ENCODE data around the gene TLR9. TPM values are rescaled to one million over a fixed set of nuclear protein-coding genes. Genes with fewer than 3 reads are reported as not detected.
A peak's percentile ranks its signal among the peaks of the same experiment; 100 is the strongest.

Gene TLR9
- total RNA-seq, 4 donors from 2014 or later = not detected

- ATAC-seq = no peak
- Histone ChIP-seq H3K36me3 (peaks cover 0 to 55% of the 10 kb centered on the region in 2 donors), H3K4me1 (peaks cover 0 to 41% (median 4%) of the 10 kb centered on the region in 3 donors), H3K4me3 (no peak overlapping the region), H3K27me3 (no peaks in the 10 kb centered on the region), H3K27ac (peak overlapping the region in 3 of 4 donors; percentile 16 to 23 (median 23)), H3K9me3 (no peaks in the 10 kb centered on the region)
- 40 to 100% methylated on average over 1 of the region's 10 CpGs for WGBS, 2 donors (ENCODE audit: low coverage in 1 of 2)
- TF ChIP-seq EP300 (IDR thresholded peaks at IDR 0.05) (no peak), POLR2A (IDR thresholded peaks at IDR 0.05) (no peak), CTCF (IDR thresholded peaks at IDR 0.05) (no peak), POLR2AphosphoS5 (IDR thresholded peaks at IDR 0.05) (no peak)
Observed at GRCh38 chr3:52248165-52248541, 22.7 kb upstream of the TLR9 start.

- WGBS, 2 donors (ENCODE audit: low coverage in 1 of 2) = 96% methylated on average over 4 of the region's 7 CpGs; no CpG with 5 or more reads in 1 of the 2 donors
- Histone ChIP-seq H3K9me3 (no peaks in the 10 kb centered on the region), H3K4me1 (peaks cover 0 to 40% (median 4%) of the 10 kb centered on the region in 3 donors), H3K36me3 (peaks cover 0 to 49% of the 10 kb centered on the region in 2 donors), H3K27me3 (no peaks in the 10 kb centered on the region), H3K27ac (peak overlapping the region in 3 of 4 donors; percentile 87 to 96 (median 92)), H3K4me3 (peak overlapping the region in 1 of 2 donors; percentile 66)
- ATAC-seq = no peak
- TF ChIP-seq POLR2A (IDR thresholded peaks at IDR 0.05) (no peak), EP300 (IDR thresholded peaks at IDR 0.05) (no peak), POLR2AphosphoS5 (IDR thresholded peaks at IDR 0.05) (no peak), CTCF (IDR thresholded peaks at IDR 0.05) (no peak)
Observed at GRCh38 chr3:52247409-52248164, 22.1 kb upstream of the TLR9 start.

GRCh38 chr3:52246728-52247408 is 21.4 kb upstream of the TLR9 start:
- H3K27ac ChIP-seq = peak overlapping the region in 3 of 4 donors; percentile 87 to 96 (median 92)
- H3K4me1 ChIP-seq = peaks cover 0 to 40% (median 4%) of the 10 kb centered on the region in 3 donors
- peak overlapping the region in 1 of 2 donors; percentile 66 for H3K4me3 ChIP-seq
- no peaks in the 10 kb centered on the region for H3K27me3 ChIP-seq
- TF ChIP-seq EP300 (IDR thresholded peaks at IDR 0.05) = no peak
- no peak for TF ChIP-seq POLR2A (IDR thresholded peaks at IDR 0.05)
- TF ChIP-seq CTCF (IDR thresholded peaks at IDR 0.05) = no peak
- no peaks in the 10 kb centered on the region for H3K9me3 ChIP-seq
- ATAC-seq = no peak
- no CpG with 5 or more reads among the region's 14 CpGs for WGBS, 2 donors (ENCODE audit: low coverage in 1 of 2)
- peaks cover 0 to 42% of the 10 kb centered on the region in 2 donors for H3K36me3 ChIP-seq

GRCh38 chr3:52246264-52246620 is 20.8 kb upstream of the TLR9 start:
- Histone ChIP-seq H3K27me3 (no peaks in the 10 kb centered on the region), H3K27ac (peak overlapping the region; percentile 16 to 96 (median 90)), H3K4me3 (peak overlapping the region; percentile 44 to 66), H3K4me1 (peaks cover 0 to 40% (median 4%) of the 10 kb centered on the region in 3 donors), H3K36me3 (peaks cover 0 to 36% of the 10 kb centered on the region in 2 donors), H3K9me3 (no peaks in the 10 kb centered on the region)
- peak; percentile 8 for ATAC-seq
- 64% methylated on average over 3 of the region's 8 CpGs; no CpG with 5 or more reads in 1 of the 2 donors for WGBS, 2 donors (ENCODE audit: low coverage in 1 of 2)
- no peak for TF ChIP-seq EP300 (IDR thresholded peaks at IDR 0.05)
- no peak for TF ChIP-seq POLR2AphosphoS5 (IDR thresholded peaks at IDR 0.05)
- TF ChIP-seq POLR2A (IDR thresholded peaks at IDR 0.05) = no peak
- TF ChIP-seq CTCF (IDR thresholded peaks at IDR 0.05) = no peak

All from gastroesophageal sphincter (tissue), 4 donors.